ENCODE measurements around the gene ZNF230.

ZNF230 gene

DNA sequence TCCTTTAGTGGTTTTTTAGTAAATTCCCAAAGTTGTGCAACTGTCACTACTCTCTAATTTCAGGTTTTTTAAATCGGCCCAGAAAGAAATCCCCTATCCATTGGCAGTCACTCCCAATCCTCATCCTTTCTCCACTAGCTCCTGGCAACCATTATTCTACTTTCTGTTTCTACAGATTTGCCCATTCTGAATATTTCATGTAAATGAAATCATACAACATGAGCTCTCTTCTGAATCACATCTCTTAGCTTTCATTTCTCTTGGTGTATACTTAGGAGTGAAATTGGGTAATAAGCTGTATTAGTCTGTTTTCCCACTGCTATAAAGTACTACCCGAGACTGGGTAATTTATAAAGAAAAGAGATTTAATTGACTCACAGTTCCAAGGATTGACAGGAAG is 39.4 kb downstream of the ZNF230 start:
- DNase-seq (ENCODE audit: low spot score): no peak

DNA sequence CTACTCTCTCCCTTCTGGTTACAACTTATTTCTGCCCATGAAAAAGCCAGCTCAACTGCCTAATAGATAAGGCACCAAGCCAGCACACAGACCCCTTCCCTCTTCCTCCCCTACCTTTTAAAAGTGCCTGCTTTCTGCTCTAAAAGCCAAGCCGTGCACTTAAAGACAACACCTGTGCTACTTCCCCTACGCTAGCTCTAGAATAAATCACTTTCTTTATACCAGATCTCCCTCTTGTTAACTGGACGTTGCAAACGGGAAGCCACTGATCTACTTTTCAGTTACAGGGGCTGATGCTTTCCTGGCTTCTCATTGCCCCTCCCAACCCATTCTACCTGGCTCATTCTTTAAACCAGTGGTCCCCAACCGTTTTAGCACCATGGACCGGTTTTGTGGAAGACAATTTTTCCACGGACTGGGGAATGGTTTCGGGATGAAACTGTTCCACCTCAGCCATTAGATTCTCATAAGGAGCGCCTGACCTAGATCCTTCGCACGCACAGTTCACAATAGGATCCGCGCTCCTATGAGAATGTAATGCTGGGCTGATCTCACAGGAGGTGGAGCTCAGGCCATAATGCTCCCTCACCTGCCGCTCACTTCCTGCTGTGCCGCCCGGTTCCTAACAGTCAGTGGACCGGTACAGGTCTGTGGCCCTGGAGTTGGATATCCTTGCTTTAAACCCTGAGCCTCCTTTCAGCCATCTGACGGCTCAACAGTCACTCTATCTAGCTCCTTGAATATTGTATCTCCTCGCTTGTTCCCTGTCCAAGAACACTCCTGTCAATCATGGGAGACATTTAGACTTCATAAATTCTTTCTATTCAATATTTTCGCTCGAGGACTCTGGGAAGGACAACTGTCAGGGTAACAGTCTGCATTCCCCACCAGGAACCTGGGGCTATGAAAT is 48.2 kb downstream of the ZNF230 start:
- no peak for DNase-seq (ENCODE audit: low spot score)

DNA sequence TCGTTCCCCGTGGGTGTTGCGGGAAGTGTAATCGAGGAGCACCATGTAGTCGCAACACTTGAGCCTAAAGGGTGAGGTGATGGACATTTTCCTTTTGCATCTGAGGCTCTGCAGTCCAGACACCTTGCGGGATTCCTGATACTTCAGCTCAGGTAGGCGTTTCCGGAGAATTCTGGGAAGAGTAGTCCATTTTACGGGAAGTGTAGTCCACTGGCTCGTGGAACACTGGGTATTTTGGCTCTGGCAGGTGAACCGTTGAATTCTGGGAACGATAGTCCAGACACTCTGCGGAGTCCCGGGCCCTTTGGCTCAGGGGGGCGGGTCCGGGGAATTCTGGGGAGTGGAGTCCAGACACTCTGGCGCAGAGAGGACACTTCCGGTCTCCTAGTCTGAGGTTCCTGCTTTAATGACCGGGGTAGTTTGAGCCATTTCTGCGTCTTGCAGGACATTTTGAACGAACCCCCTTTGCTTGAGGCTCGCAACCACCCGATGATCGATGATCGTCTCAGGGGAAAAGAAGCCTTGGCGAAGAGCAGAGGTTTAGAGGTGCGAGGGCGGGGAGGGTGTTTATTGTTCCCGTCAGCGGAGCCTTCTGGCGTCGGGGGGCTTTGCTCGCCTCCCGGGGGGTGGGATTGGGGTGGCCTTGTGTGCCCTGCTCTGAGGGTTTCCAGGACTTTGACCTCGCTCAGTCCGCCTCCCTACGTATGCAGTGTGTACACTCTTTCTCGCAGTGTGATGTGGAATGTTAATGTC is 49.1 kb downstream of the ZNF230 start, which contains the start of gene ZNF223:
TSS of gene ZNF223 (plus strand) at position 387 of the 753 bp plus-strand sequence. CDS start 3,141 bp downstream, outside the sequence.
- peak; percentile 86 for DNase-seq (ENCODE audit: low spot score)

DNA sequence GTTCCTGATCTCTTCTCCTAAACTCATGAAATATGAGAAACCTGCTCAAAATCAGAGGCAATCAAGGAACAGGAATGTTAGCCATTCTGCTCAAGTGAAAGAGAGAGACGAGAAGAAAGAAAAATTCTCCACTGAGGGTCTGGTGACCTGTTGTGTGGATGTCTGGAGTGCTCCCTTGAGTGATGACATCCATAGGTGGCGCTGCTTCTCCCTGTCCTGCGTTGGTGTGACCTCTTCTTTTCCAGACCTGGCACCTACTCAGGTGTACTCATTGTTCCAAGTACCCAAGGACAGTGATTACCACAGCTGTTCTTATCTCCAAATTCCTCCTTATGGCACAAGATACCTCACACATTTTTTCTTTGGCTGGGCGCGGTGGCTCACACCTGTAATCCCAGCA is 53.1 kb downstream of the ZNF230 start:
- DNase-seq (ENCODE audit: low spot score): no peak

DNA sequence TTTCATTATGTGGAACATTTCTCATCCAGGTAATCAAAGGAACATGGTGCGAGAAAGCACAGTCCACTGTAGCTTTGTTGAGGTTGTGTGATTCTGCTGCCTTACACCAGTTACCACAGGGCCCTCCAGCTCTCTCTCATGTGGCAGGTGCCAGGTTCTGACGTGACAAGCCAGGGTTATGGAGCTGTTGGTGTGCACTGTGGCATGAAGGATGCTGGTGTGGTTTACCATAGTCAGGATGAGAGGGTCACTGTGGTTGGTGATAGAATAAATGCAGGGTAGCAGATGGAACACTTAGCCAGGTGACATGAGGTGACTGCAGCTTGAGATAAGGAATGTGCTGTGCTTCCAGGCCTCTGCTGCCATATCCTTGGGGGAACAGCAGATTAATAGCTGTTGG is 56.5 kb downstream of the ZNF230 start:
- DNase-seq (ENCODE audit: low spot score): no peak

DNA sequence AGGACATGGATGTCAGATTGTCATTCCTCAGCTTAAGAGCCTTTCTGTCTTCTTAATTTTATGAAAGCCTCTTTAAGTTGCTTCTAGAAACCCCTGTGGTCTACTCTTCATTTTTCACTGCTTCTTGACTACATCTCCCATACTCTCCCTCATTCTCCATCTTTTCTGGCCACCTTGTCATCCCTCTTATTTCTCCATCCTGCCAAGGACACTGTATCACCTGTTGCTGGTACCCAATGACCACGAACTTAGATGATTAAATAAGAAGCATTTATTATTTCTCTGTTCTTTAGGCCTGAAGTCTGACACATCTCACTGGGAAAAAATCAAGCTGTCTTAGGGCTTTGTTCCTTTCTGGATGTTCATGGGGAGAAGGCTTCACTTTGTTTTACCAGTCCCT is 58.3 kb downstream of the ZNF230 start:
- no peak for DNase-seq (ENCODE audit: low spot score)

Measured in HuH-7.5 (cell line).